Suprapubic skin (tissue), 4 donors: ENCODE data around the gene HOXB3.

Experiments used
- EP300 ChIP-seq: sonication (generic); formaldehyde crosslinking; IDR thresholded peaks from one replicate; pipeline ENCODE4 v1.6.1; 2017; ENCODE audit warnings: antibody characterized with exemption
- POLR2A ChIP-seq, 2 donors: fragments of 450-650 bp; IDR thresholded peaks; one replicate each; pipeline ENCODE4 v1.6.1; 2017; ENCODE audit warnings: antibody characterized with exemption in 2 of 2, mild to moderate bottlenecking in 2 of 2, moderate library complexity in 2 of 2
- POLR2AphosphoS5 ChIP-seq, 3 donors: sonication (generic); formaldehyde crosslinking; IDR thresholded peaks; one replicate each; pipeline ENCODE4 v1.6.1; 2017; ENCODE audit warnings: antibody characterized with exemption in 3 of 3
- TF ChIP-seq, protein P1 (sequence below), 2 donors: fragments of 200-600 bp in 1 of 2; fragments of 450-650 bp in 1 of 2; sonication (generic) in 1 of 2; IDR thresholded peaks; one replicate each; pipeline ENCODE4 v1.5.1; 2016 to 2019; ENCODE audit warnings: antibody characterized with exemption in 2 of 2, mild to moderate bottlenecking in 1 of 2, moderate library complexity in 1 of 2

DNA sequence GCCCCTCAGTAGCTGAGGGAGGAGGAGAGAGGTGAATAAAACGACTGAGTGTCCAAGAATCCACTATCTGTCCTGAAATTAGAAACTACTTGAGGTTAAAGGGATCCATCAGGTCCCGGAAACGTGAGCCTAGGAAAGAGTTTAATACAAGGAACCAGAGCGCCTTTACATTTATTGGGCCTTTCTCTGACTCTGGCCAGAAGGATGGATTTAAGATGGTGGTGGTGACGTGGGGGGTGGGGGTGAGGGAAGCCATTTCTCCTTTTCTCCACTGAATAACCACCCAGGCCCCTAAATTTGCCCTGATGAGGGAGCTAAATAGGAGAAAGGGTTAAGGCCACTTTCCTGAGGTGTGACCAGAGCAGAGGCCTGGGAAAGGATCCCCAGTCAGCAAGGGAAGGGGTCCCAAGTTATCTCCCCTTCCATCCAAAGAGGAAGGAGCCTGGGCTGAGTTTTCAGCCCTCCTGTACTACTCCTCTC lies 37.1 kb upstream of the HOXB3 start:
- no peak for TF ChIP-seq POLR2A (IDR thresholded peaks at IDR 0.05)
- TF ChIP-seq, protein P1, sequence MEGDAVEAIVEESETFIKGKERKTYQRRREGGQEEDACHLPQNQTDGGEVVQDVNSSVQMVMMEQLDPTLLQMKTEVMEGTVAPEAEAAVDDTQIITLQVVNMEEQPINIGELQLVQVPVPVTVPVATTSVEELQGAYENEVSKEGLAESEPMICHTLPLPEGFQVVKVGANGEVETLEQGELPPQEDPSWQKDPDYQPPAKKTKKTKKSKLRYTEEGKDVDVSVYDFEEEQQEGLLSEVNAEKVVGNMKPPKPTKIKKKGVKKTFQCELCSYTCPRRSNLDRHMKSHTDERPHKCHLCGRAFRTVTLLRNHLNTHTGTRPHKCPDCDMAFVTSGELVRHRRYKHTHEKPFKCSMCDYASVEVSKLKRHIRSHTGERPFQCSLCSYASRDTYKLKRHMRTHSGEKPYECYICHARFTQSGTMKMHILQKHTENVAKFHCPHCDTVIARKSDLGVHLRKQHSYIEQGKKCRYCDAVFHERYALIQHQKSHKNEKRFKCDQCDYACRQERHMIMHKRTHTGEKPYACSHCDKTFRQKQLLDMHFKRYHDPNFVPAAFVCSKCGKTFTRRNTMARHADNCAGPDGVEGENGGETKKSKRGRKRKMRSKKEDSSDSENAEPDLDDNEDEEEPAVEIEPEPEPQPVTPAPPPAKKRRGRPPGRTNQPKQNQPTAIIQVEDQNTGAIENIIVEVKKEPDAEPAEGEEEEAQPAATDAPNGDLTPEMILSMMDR (IDR thresholded peaks at IDR 0.05), result no peak
- TF ChIP-seq POLR2AphosphoS5 (IDR thresholded peaks at IDR 0.05), result no peak
- TF ChIP-seq EP300, result no peak
